Mucosa of rectum (tissue), 2 donors: ENCODE measurements around the gene RPL11.

ENCODE experiments used
- H3K27ac ChIP-seq, 2 donors: one replicate each; pipeline ENCODE4 v1.7.0; 2013; ENCODE audit warnings: inconsistent platforms in 2 of 2, low read depth in 2 of 2, low read length in 2 of 2
- H3K27me3 ChIP-seq, 2 donors: one replicate each; pipeline ENCODE4 v1.7.0; 2013; ENCODE audit warnings: low read length in 2 of 2; ENCODE audit not compliant: control insufficient read depth in 2 of 2, insufficient read depth in 2 of 2
- H3K36me3 ChIP-seq, 2 donors: one replicate each; pipeline ENCODE4 v1.7.0; 2013; ENCODE audit warnings: low read length in 2 of 2; ENCODE audit not compliant: control insufficient read depth in 2 of 2, insufficient read depth in 2 of 2
- H3K4me1 ChIP-seq, 2 donors: one replicate each; pipeline ENCODE4 v1.7.0; 2013; ENCODE audit warnings: low read length in 2 of 2, mild to moderate bottlenecking in 1 of 2; ENCODE audit not compliant: control insufficient read depth in 2 of 2, insufficient read depth in 2 of 2
- H3K4me3 ChIP-seq, 2 donors: one replicate each; pipeline ENCODE4 v1.7.0; 2013; ENCODE audit warnings: low read length in 2 of 2
- H3K9ac ChIP-seq, 2 donors: one replicate each; pipeline ENCODE4 v1.7.0; 2013; ENCODE audit warnings: low read length in 2 of 2, low read depth in 1 of 2, mild to moderate bottlenecking in 1 of 2
- H3K9me3 ChIP-seq, 2 donors: one replicate each; pipeline ENCODE4 v1.7.0; 2013; ENCODE audit warnings: low read length in 2 of 2; ENCODE audit not compliant: control insufficient read depth in 2 of 2
- donor health status: healthy.
- donor health status: Normal muscosa, but diverticular disease.

The RPL11 gene

DNA sequence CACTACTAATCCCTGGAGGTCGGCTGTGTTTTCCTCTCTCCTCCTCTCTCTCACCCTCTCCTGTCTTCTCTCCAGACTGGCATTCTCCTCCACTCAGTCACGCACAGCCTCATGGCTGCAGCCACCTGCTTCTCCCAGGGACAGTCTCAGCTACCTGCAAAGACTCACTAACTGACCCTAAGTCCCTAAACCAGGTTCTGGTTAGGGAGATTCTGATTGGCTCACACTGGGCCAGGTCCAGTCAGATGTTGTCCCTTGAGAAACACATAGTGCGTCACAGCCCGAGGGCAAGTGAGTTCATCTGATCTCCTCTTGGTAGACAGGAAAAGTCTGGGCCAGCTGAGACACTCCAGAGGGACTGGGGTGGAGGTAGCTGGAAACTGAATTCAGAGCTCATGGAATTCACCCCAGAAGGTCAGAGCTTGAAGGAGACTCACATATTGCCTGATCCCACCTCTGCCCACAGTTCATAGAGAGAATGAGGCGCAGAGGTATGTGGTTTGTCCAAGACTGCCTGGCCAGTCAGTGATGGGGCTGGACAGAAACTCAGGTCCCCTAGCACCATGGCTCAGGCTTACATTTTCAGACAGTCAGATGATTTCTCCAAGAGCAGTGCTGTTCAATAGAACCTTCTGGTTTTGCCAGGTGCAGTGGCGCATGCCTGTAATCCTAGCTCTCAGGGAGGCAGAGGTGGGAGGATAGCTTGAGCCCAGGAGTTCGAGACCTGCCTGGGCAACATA is 40.4 kb upstream of the RPL11 start:
- Histone ChIP-seq H3K27me3 (no peaks in the 10 kb centered on the region), H3K9ac (no peak overlapping the region), H3K27ac (no peak overlapping the region), H3K36me3 (no peaks in the 10 kb centered on the region), H3K4me1 (no peaks in the 10 kb centered on the region), H3K9me3 (no peaks in the 10 kb centered on the region), H3K4me3 (no peak overlapping the region)

DNA sequence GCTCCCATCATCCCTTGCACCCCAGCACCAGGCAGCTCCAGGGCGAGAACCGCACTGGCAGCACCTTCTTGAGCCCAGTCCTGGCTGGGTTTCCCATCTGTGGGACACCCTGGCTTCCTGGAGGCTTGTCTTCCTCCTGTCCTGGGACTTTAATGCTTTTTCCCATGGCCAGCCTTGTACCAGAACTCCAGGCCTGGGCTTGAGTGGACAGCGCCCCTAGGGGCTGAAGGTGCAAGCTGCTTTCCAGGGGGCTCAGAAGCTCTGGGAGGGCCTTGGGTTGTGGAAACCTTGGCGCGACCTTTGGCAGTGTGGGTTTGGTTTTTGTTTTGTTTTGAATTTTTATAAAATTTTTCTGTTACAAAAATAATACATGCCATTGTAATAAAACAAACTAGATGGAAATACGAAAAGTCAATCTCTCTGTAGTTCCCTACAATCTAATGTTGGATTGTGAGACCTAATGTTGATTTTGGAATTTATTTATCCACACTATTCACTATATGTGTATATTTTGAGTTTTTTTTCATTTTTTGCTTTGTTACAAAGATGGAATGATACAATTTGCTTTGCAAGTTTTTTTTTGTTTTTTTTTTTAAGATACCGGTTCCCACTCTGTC is 33.8 kb upstream of the RPL11 start:
- no peaks in the 10 kb centered on the region for H3K9me3 ChIP-seq
- no peak overlapping the region for H3K9ac ChIP-seq
- no peaks in the 10 kb centered on the region for H3K36me3 ChIP-seq
- H3K4me1 ChIP-seq: no peaks in the 10 kb centered on the region
- no peak overlapping the region for H3K4me3 ChIP-seq
- H3K27ac ChIP-seq: no peak overlapping the region
- peaks cover 0 to 3% of the 10 kb centered on the region in 2 donors for H3K27me3 ChIP-seq

DNA sequence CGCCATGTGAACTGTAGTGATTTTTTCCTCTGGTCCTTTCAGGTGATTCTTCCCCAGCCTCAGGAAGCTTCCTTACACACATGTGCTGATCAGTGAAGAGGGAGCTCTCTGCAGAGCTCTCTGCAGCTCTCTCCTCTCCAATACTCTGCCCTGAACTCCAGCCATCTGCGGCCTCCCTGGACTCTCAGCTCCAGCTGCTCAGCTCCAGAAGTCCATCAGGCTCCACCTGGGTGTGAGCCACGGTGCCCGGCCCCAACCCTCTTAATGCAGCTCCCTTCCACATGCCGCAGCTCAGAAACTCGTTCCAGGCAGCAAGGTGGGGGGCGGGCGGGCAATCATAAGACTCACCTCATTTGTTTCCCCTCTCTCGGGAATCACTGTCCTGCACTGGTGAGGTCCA is 30.9 kb upstream of the RPL11 start:
- H3K27me3 ChIP-seq: peaks cover 0 to 3% of the 10 kb centered on the region in 2 donors
- H3K9ac ChIP-seq: no peak overlapping the region
- H3K9me3 ChIP-seq: no peaks in the 10 kb centered on the region
- H3K4me3 ChIP-seq: no peak overlapping the region
- H3K36me3 ChIP-seq: no peaks in the 10 kb centered on the region
- H3K27ac ChIP-seq: no peak overlapping the region
- H3K4me1 ChIP-seq: no peaks in the 10 kb centered on the region

DNA sequence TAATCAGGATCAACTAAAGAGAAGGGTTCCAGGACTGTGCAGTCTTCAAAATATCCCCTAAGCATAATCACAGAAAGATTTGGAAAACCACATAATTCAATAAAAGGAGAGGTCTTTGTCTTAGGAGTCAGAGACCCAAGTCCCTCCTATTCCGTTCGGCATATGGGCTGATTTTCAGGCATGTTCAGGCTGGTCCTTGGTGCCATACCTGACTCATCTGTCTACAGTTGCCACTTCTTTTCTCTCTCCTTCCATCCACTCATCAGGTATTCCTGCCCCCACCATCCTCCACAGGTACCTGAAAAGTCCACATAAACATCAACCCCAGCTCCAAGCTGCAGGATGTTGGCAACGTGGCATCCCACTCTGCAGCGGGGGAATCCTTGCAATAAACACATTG is 29.7 kb upstream of the RPL11 start:
- no peak overlapping the region for H3K9ac ChIP-seq
- no peaks in the 10 kb centered on the region for H3K9me3 ChIP-seq
- H3K4me3 ChIP-seq: no peak overlapping the region

DNA sequence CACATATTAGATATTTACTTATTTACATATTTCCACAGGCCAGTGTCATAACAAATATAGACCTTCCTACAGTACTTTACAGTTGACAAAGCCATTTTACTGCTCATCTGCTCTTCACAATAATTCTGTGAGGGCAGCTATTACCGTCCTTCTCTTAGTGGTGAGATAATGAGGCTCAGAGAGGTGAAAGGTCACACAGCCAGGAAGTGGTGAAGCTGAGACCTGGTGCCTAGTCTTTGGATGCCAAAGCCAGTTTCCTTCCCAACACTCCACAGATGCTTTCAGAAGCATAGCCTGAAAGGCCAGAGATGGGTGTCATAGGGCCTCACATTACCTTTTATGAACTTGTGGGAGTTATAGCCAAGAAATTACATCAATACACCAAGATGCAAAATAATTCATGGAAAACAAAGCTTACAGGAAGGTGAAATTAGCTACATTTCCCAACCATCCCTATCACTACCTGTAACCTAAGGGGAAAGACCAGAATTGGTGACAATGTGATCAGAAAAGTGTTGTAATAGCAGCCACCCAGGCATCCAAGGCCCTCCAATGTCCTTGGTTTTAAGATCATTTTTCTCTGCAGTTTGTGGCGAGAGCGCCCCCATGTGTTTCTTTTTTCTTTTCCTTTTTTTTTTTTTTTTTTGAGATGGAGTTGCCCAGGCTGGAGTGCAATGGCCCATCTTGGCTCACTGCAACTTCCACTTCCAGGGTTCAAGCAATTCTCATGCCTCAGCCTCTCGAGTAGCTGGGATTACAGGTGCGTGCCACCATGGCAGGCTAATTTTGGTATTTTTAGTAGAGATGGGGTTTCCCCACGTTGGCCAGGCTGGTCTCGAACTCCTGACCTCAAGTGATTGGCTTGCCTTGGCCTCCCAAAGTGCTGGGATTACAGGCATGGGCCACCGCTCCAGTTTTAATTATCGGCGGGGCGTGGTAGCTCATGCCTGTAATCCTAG is 26.5 kb upstream of the RPL11 start:
- Histone ChIP-seq H3K4me3 (no peak overlapping the region), H3K9me3 (no peaks in the 10 kb centered on the region), H3K9ac (no peak overlapping the region), H3K27me3 (peaks cover 0 to 3% of the 10 kb centered on the region in 2 donors), H3K4me1 (no peaks in the 10 kb centered on the region), H3K36me3 (no peaks in the 10 kb centered on the region), H3K27ac (no peak overlapping the region)

More for the DNA sequence above, 29.7 kb upstream of the RPL11 start:
- no peak overlapping the region for H3K27ac ChIP-seq
- H3K27me3 ChIP-seq: peaks cover 0 to 3% of the 10 kb centered on the region in 2 donors
- H3K36me3 ChIP-seq: no peaks in the 10 kb centered on the region
- H3K4me1 ChIP-seq: no peaks in the 10 kb centered on the region

DNA sequence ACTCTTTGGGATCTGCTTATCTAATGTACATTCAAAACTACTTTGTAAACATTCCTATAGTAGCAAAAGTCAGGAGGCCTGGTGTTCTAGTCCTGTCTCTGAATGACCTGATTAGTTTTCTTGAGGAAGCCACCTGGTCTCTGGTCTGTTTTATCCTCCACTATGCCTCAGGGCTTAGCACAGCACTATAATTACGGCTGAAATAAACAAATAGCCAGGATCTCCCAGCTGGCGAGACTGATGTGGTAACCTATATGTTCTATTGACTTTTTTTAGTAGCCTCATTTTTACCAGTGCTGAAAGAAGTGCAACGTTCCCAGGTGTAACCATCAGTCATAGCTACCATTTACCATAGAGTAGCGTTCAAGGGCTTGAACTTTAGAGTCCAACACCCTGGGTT is 24.2 kb upstream of the RPL11 start:
- Histone ChIP-seq H3K9me3 (no peaks in the 10 kb centered on the region), H3K4me1 (no peaks in the 10 kb centered on the region), H3K27ac (no peak overlapping the region), H3K9ac (no peak overlapping the region), H3K27me3 (no peaks in the 10 kb centered on the region), H3K4me3 (no peak overlapping the region), H3K36me3 (no peaks in the 10 kb centered on the region)

DNA sequence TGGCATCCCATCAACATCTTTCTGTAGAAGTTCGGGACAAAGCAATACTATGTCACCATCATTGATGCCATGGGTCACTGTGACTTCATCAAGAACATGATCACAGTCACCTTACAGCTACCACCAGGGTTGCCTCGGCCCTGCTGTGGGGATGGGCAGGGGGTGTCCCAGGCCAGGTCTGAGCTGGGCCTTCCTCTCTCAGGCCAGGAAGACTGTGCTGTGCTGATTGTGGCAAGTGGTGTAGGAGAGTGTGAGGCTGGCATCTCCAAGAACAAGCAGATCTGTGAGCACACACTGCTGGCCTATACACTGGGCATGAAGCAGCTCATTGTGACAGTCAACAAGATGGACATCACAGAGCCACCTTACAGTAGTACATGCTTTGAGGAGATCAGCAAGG is 20.9 kb upstream of the RPL11 start:
- H3K4me3 ChIP-seq: no peak overlapping the region
- no peaks in the 10 kb centered on the region for H3K36me3 ChIP-seq
- H3K27ac ChIP-seq: no peak overlapping the region
- no peaks in the 10 kb centered on the region for H3K9me3 ChIP-seq
- no peak overlapping the region for H3K9ac ChIP-seq
- no peaks in the 10 kb centered on the region for H3K27me3 ChIP-seq
- no peaks in the 10 kb centered on the region for H3K4me1 ChIP-seq

DNA sequence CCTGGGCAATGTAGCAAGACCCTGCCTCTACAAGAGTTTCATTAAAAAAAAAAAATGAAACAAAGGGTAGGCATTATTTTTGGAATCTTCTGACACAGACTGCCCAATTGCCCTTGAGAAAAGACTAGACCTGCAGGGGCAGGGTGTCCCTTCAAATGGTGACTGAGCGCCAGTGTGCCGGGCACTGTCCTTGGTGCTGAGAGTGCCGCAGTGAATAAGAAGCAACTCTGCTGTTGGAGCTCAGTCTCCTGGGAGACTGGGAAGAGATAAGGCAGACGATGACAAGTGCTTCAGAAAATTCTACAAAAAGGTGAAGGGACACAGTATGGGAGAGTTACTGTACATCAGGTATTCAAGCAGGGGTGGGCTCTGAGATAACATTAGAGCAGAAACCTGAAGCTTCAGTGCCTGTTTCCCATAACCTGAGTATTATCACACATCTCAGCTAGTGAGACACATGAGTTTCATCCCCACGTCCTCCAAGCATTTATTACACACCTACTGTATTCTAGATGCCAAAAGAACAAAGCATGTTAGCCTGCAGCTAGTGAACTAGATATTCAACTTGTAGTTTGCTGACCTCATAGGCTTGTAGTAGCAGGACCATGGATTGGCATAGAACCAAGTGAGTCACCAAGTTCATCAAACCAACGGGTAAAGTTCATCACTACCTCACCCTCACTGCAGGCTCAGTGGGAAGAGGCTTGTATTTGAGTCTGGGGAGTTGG is 18.4 kb upstream of the RPL11 start:
- no peak overlapping the region for H3K9ac ChIP-seq
- no peaks in the 10 kb centered on the region for H3K27me3 ChIP-seq
- no peaks in the 10 kb centered on the region for H3K9me3 ChIP-seq
- H3K27ac ChIP-seq: no peak overlapping the region
- H3K4me3 ChIP-seq: no peak overlapping the region
- no peaks in the 10 kb centered on the region for H3K4me1 ChIP-seq
- no peaks in the 10 kb centered on the region for H3K36me3 ChIP-seq

DNA sequence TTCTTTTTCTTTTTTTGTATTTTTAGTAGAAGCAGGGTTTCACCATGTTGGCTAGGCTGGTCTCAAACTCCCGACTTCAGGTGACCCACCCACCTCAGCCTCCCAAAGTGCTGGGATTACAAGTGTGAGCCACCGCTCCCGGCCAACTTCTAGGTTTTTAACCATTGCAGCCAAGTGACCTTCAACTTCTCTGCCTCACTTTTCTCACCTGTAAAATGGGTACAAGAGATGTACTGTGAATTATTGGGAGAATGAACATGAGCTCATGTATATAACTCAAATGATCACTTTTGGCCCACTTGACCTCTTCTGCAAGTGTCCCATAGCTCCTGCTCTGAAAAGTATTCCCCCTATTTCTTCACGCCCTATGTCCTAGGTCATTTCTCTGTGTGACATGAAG is 11.8 kb upstream of the RPL11 start:
- no peaks in the 10 kb centered on the region for H3K9me3 ChIP-seq
- H3K4me3 ChIP-seq: no peak overlapping the region
- H3K36me3 ChIP-seq: no peaks in the 10 kb centered on the region
- H3K9ac ChIP-seq: no peak overlapping the region
- H3K27me3 ChIP-seq: no peaks in the 10 kb centered on the region
- H3K27ac ChIP-seq: no peak overlapping the region
- no peaks in the 10 kb centered on the region for H3K4me1 ChIP-seq
